Daoy (cell line): ENCODE results near the gene CBR1. TPM values are rescaled to one million over a fixed set of nuclear protein-coding genes. Genes with fewer than 3 reads are reported as not detected.
A peak's percentile ranks its signal among the peaks of the same experiment; 100 is the strongest.

ENCODE experiments used
- DNase-seq: peaks from one replicate; pipeline ENCODE4 v3.0.0-alpha.2; 2015; ENCODE audit warnings: low read depth
- total RNA-seq: library from RNA; depleted of rRNA; stranded (reverse); fragments of >200 nt; shearing (Covaris generic); gene quantifications from 2 replicates; pipeline ENCODE4 v1.2.3, GENCODE V29; 2014; rRNA removed

The CBR1 gene
- 130 and 170 TPM in 2 replicates for total RNA-seq

DNA sequence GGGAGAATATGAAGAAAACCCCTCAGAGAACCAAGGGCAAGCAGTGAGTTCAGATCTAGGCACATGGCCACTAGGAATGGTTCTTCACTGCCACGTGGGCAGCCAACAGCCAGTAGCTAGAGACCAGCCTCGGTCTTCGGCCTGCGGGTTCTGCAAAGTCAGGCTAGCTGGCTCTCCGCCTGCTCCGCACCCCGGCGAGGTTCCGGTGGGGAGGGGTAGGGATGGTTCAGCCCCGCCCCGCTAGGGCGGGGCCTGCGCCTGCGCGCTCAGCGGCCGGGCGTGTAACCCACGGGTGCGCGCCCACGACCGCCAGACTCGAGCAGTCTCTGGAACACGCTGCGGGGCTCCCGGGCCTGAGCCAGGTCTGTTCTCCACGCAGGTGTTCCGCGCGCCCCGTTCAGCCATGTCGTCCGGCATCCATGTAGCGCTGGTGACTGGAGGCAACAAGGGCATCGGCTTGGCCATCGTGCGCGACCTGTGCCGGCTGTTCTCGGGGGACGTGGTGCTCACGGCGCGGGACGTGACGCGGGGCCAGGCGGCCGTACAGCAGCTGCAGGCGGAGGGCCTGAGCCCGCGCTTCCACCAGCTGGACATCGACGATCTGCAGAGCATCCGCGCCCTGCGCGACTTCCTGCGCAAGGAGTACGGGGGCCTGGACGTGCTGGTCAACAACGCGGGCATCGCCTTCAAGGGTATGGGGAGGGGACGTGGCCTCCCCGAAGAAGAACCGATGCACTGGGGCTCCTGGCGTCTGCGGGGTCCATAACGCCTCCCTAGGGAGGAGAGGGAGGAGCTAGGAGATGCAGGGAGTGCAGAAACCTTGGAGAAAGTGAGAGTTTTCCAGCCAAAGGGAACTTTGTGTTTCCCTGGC is at the start of gene CBR1:
TSS of gene CBR1 (plus strand) at position 312 of the 871 bp plus-strand sequence. CDS start at position 404, 92 bp downstream.
- peak; percentile 96 for DNase-seq

DNA sequence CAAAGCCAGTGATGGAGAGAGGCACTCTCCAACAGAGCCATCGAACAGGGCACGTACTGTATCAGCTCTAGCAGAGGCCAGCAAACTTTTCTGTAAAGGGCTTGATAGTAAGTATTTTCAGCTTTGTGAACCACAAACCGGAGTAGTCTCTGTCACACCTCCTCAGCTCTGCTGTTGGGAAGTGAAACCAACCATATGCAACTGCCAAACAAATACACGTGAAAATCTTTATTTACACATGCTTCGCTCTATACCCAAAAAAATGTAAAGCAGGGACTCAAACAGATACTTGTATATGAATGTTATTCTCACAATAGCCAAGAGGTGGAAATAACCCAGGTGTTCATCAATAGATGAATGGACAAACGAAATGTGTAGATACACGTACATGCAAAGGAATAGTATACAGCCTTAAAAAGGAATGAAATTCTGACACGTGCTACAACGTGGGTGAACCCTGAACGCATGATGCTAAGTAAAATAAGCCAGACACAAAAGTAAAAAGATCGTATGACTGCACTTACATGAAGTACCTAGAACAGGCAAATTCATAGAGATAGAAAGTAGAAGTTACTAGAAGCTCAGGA is 48.5 kb upstream of the CBR1 start:
- DNase-seq: no peak

DNA sequence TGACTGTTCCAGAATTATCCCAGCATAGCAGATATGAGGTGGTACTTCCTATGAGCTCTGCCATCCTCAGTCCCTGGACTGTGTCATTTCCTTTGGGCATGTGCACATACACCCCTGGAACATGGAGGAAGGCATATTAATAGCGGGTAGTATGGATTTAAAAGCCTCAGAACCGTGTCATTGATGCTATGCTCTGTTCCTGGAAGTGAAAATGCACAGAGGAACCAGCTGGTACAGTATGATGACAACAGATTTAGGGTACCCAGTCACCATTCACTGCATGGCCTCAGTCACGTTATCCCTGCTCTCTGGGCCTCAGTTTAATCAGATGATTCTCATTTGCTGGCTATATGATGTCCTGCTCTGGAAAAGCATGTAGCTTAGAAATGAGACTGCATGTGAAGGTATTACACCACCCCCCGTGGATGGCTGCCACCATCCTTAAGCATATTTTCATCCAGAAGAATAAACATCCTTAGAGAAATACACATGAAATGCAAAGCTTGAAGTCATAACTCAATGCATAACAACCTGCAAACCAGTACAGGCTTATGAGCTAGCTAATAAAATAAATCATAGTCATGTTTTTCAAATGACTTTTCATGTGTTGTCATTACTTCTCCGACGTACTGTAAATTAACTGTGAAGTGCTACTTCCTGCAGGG is 47.3 kb upstream of the CBR1 start:
- no peak for DNase-seq

DNA sequence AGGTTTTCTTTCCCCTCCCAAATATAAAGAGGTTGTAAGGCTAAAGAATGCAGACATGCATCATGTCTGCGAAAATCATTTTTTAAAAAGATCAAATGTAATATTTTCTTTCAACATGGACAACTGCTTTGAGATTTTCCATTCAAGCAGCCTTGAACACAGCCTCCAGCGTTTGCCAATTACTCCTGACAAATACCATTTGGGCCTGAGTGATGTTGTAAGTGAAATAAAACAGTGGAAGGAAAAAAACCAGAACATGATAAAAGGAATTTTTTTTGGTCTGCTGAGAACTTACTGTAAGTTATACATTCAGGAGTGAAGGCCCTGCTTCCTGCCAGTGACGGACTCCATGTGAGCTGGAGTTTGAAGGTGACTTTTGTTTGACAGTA is 46.7 kb upstream of the CBR1 start:
- DNase-seq: no peak

DNA sequence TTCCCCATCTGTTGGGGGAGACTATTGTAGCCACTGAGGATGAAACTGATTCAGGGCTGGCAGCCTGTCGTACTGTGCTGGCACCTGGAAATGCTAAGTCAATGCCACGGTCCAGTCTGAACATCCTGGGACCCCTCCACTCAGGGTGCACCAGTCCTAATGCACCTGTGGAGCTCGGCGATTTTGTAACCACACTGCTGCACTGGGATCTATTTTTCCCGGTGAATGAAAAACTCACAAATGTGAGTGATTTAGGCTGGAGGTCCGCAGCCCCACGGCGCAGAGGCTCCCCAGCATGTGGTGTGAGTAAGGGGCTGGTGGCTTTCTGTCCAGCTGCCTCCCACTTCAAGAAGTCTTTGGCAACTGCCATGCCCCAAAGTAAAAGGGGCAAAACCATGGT is 45.0 kb upstream of the CBR1 start:
- no peak for DNase-seq

DNA sequence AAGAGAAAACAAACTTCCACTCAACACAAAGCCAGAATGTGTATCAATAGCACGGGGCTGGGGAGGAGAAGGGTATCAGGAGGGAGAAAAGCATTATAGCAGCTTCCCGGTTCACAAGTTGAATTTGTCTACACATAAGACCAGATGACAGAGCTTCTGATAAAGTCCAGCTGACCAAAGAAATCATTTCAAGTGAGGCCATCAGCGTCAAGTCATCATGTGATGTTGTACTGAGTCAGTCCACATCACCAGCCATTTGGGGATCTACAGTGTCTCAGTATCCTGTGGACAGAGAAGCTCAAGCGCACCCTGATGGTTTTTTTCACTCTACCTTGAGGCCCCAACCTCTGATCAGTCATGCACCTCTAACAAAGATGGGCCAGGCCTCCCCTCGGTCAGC is 42.5 kb upstream of the CBR1 start:
- DNase-seq: peak; percentile 26

DNA sequence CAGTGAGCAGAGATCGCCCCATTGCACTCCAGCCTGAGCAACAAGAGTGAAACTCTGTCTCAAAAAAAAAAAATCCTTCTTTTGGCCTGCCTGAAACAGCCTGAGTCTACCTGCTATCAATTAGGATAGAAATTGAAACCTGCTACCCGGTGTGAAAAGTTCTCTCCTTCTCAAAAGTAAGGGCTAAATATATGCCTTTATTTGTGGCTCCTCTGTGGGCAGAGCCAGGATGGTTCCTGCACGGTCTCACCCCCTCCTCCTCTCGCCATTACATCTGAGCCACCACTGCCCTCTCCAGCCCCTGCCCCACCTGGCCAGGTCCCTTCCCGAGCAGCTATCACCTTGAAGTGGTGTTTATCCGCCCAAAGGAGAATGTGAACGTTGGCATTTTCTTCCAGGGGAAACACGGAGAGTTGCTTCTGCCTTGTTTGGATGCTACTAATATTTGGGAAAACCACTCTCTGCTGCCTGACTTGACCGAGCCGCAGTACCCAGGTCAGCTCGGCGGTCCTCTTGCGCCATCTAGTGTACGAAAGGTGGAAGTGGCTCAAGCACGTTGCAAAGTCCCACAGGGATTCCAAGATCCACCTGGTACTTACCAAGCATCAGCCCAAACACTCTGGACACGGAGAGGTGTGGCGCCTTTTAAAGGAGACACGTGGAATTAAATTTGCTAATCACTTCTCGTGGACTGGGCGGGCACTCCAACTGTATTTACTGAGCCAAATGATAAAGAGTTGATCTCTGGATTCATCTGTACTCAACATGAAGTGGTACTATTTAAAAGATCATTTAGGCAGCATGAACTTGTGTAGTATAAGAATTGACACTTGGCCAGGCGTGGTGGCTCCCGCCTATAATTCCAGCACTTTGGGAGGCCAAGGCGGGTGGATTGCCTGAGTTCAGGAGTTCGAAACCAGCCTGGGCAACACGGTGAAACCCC is 41.4 kb upstream of the CBR1 start:
- DNase-seq: peak; percentile 83

DNA sequence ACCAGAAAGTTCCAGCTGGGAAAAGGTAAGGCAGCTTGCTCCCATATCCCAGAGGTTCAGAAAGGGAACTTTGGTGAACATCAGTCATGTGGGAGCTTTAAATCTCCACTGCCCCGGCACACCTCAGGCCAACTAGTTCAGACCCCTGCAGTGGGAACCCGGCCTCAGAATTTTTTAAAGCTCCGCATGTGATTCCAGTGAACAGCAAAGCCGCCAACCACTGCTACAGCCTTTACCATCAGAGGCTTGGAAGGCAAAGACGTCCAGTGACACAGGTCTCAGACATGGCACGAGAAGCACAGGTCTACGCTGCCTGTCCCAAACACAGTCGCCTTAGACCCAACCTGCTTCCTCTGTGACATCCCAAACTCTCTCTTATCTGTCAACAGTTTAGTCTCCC is 40.5 kb upstream of the CBR1 start:
- no peak for DNase-seq

DNA sequence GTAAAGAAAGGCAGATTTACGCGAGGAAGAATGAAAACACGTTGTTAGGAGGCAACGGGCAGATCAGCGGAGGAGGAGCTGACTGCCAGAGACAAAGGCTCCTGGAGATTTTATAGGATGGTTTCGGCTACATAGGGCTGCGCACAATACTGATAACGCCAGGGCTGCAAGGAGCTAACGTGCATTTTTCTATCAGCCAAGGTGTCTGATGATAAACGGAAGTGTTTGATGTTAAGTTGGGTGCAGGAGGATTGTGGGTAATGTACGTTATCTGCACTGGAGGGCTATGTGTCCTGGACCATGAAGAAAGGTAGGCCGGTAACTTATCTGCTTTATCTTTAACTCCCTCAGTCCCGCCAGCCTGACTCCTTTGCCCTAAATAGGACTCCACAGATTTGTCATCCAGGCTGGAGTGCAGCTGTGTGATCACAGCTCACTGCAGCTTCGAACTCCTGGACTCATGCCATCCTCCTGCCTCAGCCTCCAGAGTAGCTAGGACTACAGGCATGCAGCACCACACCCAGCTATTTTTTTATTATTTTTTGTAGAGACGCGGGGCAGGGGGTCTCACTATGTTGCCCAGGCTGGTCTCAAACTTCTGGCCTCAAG is 39.1 kb upstream of the CBR1 start:
- DNase-seq: peak; percentile 34

DNA sequence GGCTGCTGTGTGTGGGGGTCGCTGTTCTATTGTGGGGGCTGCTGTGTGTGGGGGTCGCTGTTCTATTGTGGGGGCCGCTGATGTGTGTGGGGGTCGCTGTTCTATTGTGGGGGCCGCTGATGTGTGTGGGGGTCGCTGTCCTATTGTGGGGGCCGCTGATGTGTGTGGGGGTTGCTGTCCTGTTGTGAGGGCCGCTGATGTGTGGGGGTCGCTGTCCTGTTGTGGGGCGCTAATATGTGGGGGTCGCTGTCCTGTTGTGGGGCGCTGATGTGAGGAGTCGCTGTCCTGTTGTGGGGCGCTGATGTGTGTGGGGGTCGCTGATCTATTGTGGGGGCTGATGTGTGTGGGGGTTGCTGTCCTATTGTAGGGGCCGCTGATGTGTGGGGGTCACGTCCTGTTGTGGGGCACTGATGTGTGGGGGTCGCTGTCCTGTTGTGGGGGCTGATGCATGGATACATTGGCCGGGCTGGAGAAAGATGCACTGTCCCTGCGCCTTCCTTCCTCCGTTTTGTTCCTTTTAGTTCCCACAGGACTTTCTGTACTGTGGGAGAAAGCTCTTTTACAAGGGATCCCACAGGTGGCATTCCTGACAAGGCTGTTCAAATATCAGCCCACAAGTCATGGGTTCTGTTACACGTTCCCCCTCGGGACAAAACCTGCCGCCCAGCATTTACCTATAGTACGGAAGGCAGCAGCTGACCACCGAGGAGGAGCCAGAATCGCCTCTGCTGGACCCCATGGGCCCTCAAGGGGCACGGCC is 37.0 kb upstream of the CBR1 start:
- no peak for DNase-seq

DNA sequence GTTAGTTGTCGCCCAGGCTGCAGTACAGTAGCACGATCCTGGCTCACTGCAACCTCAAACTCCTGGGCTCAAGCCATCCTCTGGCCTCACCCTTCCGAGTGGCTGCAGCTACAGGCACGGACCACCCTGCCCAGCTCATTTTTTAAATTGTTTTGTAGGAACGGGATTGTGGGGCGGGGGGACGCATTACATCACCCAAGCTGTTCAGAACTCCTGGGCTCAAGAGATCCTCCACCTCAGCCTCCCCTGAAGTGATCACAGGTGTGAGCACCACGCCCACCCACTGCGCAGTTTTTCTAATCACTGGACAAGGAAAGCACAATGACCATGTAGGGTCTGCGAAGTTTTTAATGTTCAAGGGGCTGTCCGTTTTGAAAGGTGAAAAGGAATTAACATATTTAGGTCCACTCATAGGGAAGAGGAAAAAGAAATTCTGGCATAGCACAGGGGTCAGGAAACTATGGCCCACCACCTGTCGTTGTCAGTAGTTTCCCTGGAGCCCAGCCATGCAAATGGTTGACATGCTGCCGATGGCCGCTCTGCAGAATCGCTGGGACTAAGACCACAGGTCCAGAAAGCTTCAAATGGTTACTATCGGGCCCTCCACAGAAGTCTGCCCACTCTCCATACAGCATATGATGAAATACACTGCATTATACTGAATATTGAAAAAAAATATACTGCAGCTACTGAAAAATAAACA is 35.5 kb upstream of the CBR1 start:
- no peak for DNase-seq

DNA sequence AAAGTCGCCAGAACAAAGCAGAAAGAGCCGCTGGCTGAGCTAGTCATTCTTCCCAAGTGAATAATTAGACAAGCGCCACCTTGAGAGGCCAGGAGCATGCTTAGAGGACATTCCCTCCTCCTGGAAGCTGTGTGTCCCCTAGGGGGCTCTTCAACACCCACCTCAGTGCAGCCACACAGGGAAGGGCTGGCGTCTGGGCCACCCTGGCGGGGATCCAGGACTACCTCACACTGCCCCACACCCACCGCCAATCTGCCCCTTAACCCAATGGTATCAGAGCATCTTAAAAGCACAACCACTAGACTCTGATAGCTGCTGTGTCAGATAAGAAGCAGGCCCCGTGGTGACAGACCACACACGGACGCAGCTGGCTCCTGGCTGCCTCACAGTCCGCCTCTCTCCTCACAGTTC is 34.4 kb upstream of the CBR1 start:
- DNase-seq: no peak

DNA sequence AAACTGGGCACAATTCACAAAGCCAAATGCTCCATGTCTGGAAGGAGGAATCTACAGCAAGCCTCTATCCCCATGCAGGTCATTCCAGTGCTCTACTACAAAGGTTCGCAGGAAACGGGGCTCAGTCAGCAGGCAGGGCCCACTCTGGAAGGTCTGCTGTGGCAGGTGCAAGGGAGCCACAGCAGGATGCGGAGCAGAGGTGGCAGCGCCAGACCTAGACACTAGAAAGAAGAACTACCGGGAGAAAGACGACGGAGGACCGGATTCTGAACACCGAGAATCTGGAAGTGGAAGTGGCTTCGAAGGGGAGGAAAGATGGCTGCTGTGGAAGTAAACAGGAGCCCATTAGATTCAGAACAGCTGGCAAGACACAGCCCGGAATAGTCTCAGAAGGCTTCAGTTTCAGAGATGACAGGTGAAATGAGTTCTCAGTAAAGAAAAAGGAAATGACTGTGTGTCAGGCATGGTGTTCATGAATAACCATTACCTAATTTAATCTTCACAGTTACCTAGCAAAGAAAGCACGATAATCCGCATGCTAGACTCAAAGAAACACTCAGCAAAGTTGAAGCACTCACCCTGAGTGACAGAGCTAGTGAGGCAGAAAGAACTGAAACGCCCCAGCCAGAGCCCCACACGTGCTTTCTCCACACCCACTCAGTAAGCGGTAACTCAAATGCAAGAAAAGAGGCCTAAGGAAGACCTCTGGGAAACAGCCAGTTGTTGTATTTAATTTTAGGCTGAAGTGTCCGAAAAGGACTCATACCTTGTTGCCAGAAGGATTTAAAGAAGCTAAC is 30.9 kb upstream of the CBR1 start:
- DNase-seq: no peak

DNA sequence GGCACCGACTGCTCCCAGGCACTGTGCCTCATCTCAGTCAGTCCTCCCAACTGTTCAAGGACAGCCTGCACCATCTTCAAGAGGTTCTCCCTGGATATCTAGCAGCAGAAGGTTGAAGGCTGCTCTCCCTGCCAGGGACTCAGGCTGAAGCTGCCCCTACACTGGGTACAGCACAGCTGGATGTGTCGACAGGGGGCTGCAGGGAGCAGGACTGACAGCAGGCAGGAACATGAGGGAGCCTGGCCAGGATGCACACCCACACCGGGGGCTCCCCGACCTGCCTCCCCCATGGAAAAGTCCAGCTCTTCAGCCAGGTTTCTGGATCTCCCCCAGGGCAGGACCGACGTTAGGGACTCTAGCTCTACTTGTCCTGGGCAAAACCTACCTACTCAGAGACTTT is 30.0 kb upstream of the CBR1 start:
- no peak for DNase-seq

DNA sequence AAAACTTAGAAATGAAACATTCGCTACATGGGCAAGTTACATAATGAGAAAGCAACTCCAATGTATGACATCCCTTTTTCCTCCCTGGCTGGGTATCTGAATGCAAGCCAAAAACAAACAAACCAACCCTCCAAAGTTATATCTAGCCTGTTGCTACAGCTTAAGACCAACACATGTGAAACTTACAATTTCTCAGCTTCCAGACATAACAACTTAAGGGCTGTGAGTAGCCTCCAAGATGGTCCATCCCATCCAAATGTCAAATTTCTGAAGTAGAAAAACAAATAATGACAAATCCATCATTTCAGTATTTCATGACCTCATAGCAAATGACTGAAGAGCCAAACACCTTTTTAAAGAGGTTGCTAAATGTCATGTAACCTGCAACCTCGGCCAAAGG is 29.4 kb upstream of the CBR1 start:
- no peak for DNase-seq

DNA sequence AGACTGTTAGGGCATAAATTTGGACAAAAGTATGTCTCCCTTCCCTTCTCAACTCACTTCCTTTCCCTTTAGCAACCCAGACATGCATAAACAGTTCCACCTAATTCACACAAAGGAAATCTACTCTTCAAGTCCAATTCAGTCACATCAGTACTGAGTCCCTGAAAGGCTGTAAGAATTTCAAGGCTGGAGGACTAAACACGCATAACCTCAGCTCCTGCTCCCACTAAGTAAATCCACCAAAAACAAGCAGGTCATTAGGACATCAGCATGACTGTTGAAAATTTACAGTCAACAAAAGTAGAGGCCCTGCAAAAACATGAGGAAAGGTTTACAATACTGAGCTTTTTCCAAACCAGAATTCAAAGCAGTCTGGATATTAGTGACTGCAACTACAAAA is 27.9 kb upstream of the CBR1 start:
- DNase-seq: no peak

DNA sequence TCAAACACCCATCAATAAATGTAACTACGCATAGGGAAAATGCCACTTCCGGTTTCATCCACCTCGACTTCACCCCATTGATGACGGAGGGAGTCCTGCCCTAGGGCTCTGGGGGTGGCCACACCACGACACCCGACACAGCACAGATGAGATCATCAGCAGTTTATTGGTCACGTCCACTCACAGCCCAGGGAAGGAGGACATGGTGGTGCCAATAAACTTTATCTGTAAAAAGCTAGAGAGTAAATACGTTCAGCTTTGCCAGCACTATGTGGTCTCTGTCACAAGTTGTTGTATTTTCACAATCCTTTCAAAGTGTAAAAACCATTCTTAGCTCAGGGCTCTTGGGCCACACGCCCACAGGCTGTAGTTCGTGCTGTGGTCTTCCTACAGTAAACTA is 25.8 kb upstream of the CBR1 start:
- DNase-seq: no peak

DNA sequence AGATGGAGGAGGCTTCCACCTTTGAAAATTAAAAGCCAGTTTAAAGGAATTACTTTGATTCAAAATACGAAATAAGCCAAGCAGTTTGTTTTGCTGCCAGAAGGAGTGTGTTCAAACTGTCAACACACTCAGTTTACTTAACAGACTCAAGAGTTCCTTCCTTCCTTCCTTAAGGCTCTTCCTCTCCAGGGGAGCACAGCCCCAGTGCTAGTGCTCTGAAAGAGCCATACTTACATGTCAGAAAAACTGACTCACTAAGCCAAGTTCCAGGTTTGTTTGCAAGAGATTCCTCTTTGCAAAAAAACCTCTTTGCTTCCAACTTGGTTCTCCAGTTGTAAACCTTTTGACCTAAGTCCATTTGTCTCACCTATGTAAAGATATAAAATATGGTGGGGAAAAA is 23.8 kb upstream of the CBR1 start:
- DNase-seq: no peak

DNA sequence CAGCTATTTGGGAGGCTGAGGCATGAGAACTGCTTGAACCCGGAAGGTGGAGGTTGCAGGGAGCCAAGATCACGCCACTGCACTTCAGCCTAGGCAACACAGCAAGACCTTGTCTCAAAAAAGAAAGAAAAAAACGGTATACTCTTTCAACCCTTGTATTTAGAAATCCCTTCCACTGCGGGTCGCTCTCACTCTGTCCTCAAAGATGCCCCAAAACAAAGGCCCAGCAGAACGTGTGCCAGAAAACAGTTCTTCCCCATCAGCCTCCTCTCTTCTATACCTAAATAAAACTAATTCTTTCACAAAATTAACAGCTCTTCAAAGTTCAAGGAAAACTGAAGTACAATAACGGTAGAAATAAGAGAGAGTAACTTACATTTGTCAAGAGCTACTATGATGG is 22.7 kb upstream of the CBR1 start:
- DNase-seq: no peak
